Tibial artery (tissue), 4 donors: ENCODE measurements around the gene MAGI2.

ENCODE experiments used
- DNase-seq, 2 donors: peaks; one replicate each; pipeline ENCODE4 v3.0.0-alpha.2; 2019
- H3K27ac ChIP-seq, 2 donors: fragments of 200-600 bp; sonication (generic) in 1 of 2; 1 replicate in 1 of 2; 2 replicates in 1 of 2; pipeline ENCODE4 v1.5.1; 2018 to 2019; ENCODE audit warnings: mild to moderate bottlenecking in 1 of 2
- H3K27me3 ChIP-seq, 2 donors: fragments of 200-600 bp; sonication (generic) in 1 of 2; one replicate each; pipeline versions ENCODE4 v1.5.1 to v1.6.0; 2016 to 2019
- H3K36me3 ChIP-seq, 3 donors: fragments of 200-600 bp; sonication (generic) in 2 of 3; one replicate each; pipeline ENCODE4 v1.5.1; 2016 to 2019; ENCODE audit warnings: mild to moderate bottlenecking in 2 of 3
- H3K4me1 ChIP-seq, 4 donors: fragments of 200-600 bp; sonication (generic) in 2 of 4; 1 replicate in 3 of 4; 2 replicates in 1 of 4; pipeline ENCODE4 v1.5.1; 2016 to 2019
- H3K4me3 ChIP-seq, 2 donors: fragments of 200-600 bp; sonication (generic) in 1 of 2; 1 replicate in 1 of 2; 2 replicates in 1 of 2; pipeline ENCODE4 v1.5.1; 2018 to 2019; ENCODE audit warnings: mild to moderate bottlenecking in 2 of 2
- H3K9me3 ChIP-seq, 3 donors: fragments of 200-600 bp; sonication (generic) in 1 of 3; one replicate each; pipeline ENCODE4 v1.5.1; 2016 to 2019
- intact Hi-C: fragments of 100-400 bp; cut with DNase I; formaldehyde crosslinking; loops from one replicate; pipeline ENCODE4 v1.15.0; 2023; ENCODE audit warnings: low total_unique reads
- TF ChIP-seq, protein P1 (sequence below), 2 experiments: fragments of 200-600 bp in 1 of 2; fragments of 450-650 bp in 1 of 2; IDR thresholded peaks; one replicate each; pipeline ENCODE4 v1.5.1; 2017 to 2019; ENCODE audit warnings: antibody characterized with exemption in 2 of 2, mild to moderate bottlenecking in 1 of 2, moderate library complexity in 1 of 2

The MAGI2 gene

DNA sequence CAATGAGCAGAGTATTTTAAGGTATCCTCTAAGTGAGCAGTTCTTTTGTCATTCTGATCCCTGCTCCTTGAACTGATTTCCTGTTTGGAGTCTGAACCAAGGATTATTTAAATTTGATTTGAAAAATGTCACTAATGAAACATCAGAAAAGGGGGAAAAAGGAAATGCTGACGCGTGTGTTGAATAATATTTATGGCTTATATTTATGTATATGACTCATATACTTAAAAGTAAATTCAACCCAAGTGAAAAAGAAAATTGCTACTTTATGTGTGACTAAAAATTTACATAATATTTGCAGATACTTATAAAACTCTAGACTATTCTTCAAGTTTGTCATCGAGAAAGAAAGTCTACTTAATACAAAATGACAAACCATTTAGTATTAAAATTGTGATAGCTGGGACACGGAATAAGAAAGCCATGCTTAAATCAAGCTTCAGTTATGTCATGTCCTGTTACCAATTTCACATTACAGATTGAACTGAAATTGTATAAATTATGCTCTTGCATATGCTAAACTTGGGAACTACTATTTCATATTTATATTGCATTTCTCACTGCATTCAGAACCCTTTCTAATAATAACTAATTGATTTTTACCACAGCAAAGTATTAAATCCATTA is 649.9 kb downstream of the MAGI2 start:
- Histone ChIP-seq H3K27ac (no peak overlapping the region), H3K9me3 (peaks cover 0 to 7% (median 6%) of the 10 kb centered on the region in 3 donors), H3K27me3 (no peaks in the 10 kb centered on the region), H3K4me3 (no peak overlapping the region), H3K4me1 (no peaks in the 10 kb centered on the region), H3K36me3 (no peaks in the 10 kb centered on the region)
- no peak for DNase-seq
- intact Hi-C loops: no loop called here
- TF ChIP-seq, protein P1, sequence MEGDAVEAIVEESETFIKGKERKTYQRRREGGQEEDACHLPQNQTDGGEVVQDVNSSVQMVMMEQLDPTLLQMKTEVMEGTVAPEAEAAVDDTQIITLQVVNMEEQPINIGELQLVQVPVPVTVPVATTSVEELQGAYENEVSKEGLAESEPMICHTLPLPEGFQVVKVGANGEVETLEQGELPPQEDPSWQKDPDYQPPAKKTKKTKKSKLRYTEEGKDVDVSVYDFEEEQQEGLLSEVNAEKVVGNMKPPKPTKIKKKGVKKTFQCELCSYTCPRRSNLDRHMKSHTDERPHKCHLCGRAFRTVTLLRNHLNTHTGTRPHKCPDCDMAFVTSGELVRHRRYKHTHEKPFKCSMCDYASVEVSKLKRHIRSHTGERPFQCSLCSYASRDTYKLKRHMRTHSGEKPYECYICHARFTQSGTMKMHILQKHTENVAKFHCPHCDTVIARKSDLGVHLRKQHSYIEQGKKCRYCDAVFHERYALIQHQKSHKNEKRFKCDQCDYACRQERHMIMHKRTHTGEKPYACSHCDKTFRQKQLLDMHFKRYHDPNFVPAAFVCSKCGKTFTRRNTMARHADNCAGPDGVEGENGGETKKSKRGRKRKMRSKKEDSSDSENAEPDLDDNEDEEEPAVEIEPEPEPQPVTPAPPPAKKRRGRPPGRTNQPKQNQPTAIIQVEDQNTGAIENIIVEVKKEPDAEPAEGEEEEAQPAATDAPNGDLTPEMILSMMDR (IDR thresholded peaks at IDR 0.05): no peak

DNA sequence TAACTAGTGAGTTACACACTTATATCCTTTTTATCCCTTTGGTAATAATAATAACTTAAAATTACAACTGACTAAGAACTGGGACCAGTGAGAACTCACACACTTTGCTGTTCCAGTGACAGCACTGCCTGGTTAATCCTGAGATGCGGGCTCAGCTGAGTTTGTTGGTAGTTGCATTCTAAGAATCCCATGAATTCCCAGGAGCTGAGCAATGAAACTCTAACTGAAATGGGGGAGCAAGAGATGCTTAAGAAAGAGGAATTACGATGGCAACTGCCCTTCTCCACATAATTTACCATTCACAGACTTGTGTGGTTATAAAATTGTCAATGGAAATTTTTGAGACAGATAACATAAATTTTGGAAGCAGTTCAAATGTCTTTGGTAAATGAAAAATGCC is 659.4 kb downstream of the MAGI2 start:
- intact Hi-C loops: no loop called here
- Histone ChIP-seq H3K36me3 (no peaks in the 10 kb centered on the region), H3K9me3 (peaks cover 0 to 15% (median 11%) of the 10 kb centered on the region in 3 donors), H3K4me3 (no peak overlapping the region), H3K4me1 (no peaks in the 10 kb centered on the region), H3K27ac (no peak overlapping the region), H3K27me3 (no peaks in the 10 kb centered on the region)
- TF ChIP-seq, protein P1 (IDR thresholded peaks at IDR 0.05): no peak
- no peak for DNase-seq

DNA sequence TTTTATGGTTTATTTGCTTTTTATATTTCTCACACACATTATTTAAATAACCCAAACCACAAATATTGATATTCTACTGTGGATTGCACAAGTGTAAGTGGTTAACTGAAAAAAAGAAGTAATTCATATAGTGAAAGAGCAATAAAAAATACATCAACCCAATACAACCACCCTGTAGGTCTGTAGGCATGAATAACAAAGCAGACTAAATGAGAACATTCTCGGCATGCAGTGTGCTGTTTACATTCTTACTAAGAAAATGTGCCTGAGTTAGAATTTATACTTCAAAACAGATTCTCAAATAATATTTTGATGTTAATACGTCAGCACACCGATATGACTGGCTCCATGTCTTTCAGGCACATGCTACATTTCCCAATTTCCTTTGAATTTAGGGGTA is 660.8 kb downstream of the MAGI2 start:
- Histone ChIP-seq H3K36me3 (no peaks in the 10 kb centered on the region), H3K9me3 (peaks cover 0 to 15% (median 11%) of the 10 kb centered on the region in 3 donors), H3K4me1 (no peaks in the 10 kb centered on the region), H3K27ac (no peak overlapping the region), H3K27me3 (no peaks in the 10 kb centered on the region), H3K4me3 (no peak overlapping the region)
- TF ChIP-seq, protein P1 (IDR thresholded peaks at IDR 0.05): no peak
- intact Hi-C loops: no loop called here
- no peak for DNase-seq

DNA sequence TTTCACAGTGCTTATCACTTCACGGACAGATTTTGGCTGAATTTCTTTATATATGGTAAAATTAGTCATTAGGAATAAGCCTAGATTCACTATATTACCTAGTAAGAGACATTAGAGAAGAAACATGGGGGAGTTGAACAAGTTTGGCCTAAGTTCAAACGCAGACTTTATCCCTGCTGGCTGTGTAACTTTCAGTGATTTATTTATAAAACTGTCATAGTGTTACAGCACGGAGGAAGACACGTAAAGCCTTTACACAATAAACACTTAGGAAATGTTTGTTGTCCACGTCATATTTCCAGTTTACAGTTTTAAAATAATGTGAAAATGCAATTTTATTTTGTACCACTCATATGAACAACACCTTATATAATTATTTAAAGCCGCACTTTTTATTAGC is 661.5 kb downstream of the MAGI2 start:
- Histone ChIP-seq H3K27ac (no peak overlapping the region), H3K4me1 (no peaks in the 10 kb centered on the region), H3K27me3 (no peaks in the 10 kb centered on the region), H3K36me3 (no peaks in the 10 kb centered on the region), H3K9me3 (peaks cover 0 to 15% (median 11%) of the 10 kb centered on the region in 3 donors), H3K4me3 (no peak overlapping the region)
- intact Hi-C loops: no loop called here
- TF ChIP-seq, protein P1 (IDR thresholded peaks at IDR 0.05): no peak
- DNase-seq: no peak

DNA sequence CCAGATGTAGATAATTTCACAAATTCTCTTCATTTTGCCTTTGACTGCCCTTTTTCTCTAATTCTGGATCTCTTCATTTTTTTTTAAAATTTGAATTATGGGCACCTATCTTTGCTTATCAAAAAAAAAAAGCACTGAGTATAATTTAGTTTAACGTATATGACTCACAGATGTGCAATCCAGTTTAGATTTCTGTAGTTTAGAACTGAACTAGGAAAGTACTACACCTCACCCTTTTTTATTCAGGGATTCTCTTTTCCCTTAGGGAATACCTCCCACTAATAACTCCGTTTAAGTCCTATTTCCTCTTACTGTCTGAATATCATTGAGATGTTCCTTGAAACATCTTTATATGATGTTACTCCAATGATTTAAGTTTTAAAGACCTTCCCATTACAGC is 665.0 kb downstream of the MAGI2 start:
- Histone ChIP-seq H3K4me1 (no peaks in the 10 kb centered on the region), H3K27me3 (no peaks in the 10 kb centered on the region), H3K9me3 (no peaks in the 10 kb centered on the region), H3K4me3 (no peak overlapping the region), H3K27ac (no peak overlapping the region), H3K36me3 (no peaks in the 10 kb centered on the region)
- intact Hi-C loops: no loop called here
- TF ChIP-seq, protein P1 (IDR thresholded peaks at IDR 0.05): no peak
- no peak for DNase-seq

DNA sequence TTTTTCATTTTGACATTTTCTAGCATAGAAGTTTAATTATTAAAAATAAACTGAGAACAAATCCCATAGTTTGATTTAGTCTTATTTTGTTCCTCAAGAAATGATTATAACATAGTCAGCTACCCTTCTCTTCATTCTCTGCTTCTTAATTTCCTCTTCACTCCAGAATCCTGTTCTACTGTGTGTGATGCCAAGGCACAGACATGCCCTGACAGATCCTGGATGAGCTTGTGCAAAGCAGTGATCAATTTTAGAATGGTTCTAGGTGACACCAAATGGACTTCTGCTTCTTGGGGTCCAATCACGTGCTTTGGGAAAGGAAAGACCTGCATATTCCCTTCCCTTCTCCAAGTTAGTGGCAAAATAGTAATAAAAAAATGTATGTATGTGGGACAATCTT is 665.6 kb downstream of the MAGI2 start:
- Histone ChIP-seq H3K36me3 (no peaks in the 10 kb centered on the region), H3K9me3 (no peaks in the 10 kb centered on the region), H3K27ac (no peak overlapping the region), H3K27me3 (no peaks in the 10 kb centered on the region), H3K4me1 (no peaks in the 10 kb centered on the region), H3K4me3 (no peak overlapping the region)
- DNase-seq: no peak
- intact Hi-C loops: no loop called here
- TF ChIP-seq, protein P1 (IDR thresholded peaks at IDR 0.05): no peak
